SK-N-MC (cell line): Measurements from ENCODE around the gene ZNF521.

Experiments
- EZH2 ChIP-seq: fragments of 200-600 bp; sonication (generic); IDR thresholded peaks from one replicate; pipeline ENCODE4 v1.6.1; 2017; ENCODE audit warnings: antibody characterized with exemption
- FOXP2 ChIP-seq: optimal IDR thresholded peaks from 2 replicates; pipeline ENCODE3; 2011; ENCODE audit warnings: mild to moderate bottlenecking, moderate library complexity; ENCODE audit not compliant: insufficient read depth; ENCODE audit errors: extremely low read length, control extremely low read depth
- POLR2AphosphoS5 ChIP-seq: IDR thresholded peaks from 2 replicates; pipeline ENCODE4 v1.6.1; 2012; ENCODE audit warnings: mild to moderate bottlenecking, low read depth, low read length, borderline replicate concordance

DNA sequence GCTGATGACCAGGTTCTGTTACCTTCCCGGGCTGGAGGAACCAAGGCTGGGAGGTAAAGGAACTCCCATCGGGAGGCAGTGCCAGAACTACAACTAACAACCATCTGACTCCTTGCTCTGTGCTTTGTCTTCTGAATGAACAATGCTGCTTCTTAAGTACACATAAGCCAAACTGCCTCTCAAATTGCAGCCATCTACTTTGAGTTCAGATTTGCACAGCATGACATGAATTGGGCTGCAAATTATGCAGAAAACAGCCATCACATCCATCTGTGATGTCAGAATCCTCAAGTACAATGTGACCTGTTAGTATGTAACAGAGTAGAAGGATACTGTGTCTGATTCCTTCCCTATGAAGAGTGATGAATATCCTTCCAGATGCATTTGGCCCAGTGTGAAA is 290.6 kb downstream of the ZNF521 start:
- TF ChIP-seq POLR2AphosphoS5 (no peak), EZH2 (no peak), FOXP2 (no peak)
